Uterine smooth muscle cell (primary cell): ENCODE results near the gene TDRD9. TPM values are rescaled to one million over a fixed set of nuclear protein-coding genes. Genes with fewer than 3 reads are reported as not detected.

ENCODE experiments used
- total RNA-seq: library from RNA; depleted of rRNA; stranded (reverse); fragments of >200 nt; gene quantifications from 2 replicates; pipeline ENCODE4 v1.2.3, GENCODE V29; 2014

TDRD9 gene, protein sequence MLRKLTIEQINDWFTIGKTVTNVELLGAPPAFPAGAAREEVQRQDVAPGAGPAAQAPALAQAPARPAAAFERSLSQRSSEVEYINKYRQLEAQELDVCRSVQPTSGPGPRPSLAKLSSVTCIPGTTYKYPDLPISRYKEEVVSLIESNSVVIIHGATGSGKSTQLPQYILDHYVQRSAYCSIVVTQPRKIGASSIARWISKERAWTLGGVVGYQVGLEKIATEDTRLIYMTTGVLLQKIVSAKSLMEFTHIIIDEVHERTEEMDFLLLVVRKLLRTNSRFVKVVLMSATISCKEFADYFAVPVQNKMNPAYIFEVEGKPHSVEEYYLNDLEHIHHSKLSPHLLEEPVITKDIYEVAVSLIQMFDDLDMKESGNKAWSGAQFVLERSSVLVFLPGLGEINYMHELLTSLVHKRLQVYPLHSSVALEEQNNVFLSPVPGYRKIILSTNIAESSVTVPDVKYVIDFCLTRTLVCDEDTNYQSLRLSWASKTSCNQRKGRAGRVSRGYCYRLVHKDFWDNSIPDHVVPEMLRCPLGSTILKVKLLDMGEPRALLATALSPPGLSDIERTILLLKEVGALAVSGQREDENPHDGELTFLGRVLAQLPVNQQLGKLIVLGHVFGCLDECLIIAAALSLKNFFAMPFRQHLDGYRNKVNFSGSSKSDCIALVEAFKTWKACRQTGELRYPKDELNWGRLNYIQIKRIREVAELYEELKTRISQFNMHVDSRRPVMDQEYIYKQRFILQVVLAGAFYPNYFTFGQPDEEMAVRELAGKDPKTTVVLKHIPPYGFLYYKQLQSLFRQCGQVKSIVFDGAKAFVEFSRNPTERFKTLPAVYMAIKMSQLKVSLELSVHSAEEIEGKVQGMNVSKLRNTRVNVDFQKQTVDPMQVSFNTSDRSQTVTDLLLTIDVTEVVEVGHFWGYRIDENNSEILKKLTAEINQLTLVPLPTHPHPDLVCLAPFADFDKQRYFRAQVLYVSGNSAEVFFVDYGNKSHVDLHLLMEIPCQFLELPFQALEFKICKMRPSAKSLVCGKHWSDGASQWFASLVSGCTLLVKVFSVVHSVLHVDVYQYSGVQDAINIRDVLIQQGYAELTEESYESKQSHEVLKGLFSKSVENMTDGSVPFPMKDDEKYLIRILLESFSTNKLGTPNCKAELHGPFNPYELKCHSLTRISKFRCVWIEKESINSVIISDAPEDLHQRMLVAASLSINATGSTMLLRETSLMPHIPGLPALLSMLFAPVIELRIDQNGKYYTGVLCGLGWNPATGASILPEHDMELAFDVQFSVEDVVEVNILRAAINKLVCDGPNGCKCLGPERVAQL (N-terminal part only)
- total RNA-seq: 0.22 and 2.2 TPM in 2 replicates

DNA sequence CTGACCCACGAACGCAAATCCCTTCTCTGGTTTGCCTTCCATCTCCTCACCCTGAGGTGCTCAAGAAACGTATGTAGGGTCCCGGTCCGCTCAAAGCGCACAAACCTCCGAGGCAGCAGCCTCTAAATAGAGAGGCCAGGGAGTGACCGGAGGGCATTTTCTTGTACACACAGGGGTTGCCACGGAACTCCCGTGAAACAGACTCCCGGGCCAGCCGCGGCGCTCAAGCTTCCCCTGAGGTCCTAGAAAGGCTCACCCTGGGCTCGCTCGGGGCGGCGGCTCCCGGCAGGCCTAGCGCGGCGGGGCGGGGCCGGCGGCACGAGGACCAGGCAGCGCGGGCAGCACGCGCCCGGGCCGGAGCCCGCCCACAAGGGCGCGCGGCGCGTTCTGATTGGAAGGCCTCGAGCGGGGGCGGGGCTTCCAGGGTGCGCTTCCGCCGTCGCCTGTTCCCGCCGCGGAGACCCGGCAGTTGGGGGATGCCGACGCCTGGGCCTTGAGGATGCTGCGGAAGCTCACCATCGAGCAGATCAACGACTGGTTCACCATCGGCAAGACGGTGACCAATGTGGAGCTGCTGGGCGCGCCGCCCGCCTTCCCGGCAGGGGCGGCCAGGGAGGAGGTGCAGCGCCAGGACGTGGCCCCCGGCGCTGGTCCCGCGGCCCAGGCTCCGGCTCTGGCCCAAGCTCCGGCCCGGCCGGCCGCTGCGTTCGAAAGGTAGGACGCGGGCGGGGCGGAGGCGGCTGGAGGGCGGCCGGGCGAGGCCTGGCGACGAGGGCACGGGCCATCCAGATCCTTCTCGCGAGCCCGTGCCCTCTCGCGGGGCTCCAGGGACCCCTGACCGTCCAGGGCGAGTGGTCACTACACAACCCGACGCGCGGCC, at the start of gene TDRD9:
Gene TDRD9, plus strand, starts transcription at position 446 of the 880 bp plus-strand sequence. Its CDS starts 54 bp downstream, at position 500.

DNA sequence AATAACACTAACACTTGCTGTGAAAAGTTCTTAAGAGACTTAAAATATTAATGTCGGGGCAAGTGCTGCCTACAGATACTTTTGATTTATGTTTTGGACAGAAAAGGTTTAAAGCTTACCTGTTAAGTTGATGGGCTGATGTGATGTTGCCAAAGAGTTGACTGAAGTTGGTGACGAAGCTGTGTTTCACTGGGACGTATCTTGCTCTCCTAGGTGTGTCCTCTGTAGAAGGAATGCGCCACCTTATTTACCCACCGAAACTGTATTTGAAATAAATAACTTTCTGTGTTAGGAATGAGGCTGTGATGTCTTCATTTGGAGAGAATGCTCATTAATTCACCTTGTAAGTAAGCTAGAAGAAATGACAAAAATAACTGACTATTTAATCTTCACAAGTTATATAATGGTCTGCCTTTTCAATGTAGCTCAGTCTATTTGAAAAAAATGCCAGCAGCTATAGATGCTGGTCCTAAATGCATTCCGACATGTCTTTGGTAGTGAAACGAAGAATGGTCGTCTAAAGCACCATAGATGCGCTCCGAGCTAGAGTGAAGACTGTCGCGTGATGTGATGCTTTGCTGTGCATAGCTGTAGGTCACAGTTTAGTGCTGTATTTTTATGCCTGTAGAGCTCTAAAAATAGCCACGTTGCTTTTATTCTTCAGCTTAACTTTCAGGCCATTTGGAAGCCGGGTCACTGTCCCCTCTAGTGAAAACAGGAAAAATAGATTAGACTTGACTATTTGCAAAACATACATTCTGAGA, 13.9 kb downstream of the TDRD9 start, which contains the start of gene RD3L:
Gene RD3L, minus strand, starts transcription at position 557 of the 764 bp plus-strand sequence. CDS start 834 bp downstream, outside the sequence.

DNA sequence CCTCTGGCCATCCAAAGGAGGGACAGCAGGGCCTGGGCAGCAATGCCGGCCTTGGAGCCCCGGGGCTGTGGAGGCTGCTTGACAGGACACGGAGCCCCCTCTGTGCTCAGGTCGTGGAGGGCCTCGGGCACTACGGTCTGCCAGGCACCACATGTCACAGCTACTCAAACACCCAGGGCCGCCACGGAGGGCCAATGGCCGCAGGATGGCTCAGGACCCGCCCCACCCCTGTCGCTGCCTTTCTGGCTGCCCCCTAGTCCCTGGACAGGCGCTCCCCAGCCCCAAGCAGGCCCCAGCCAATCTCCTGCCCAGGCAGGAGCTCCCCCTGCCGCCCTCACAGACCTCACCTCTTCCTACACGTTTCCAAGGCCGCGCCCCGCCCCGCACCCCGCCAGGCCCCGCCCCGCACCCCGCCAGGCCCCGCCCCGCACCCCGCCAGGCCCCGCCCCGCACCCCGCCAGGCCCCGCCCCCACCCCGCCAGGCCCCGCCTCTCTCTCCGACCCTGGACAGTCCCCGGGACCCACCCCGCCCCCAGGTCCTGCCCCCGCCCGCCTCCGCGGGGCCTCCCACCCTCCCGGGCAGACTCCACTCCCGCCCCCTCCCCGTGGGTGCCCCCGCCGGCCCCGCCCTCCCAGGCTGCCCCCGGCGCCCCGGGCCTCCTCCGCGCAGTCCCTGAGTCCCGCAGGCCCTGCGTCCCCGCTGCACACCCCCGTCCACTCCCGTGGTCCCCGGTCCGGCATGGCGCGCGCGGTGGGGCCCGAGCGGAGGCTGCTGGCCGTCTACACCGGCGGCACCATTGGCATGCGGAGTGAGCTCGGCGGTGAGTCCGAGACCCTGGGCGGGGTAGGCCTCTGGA, 157.0 kb downstream of the TDRD9 start, which contains the start of gene ASPG:
Gene ASPG, plus strand, starts transcription at position 669 of the 857 bp plus-strand sequence. Its CDS starts 71 bp downstream, at position 740.

Other genes with a start within 250 kb of the TDRD9 start
- 9.7 and 27.7 TPM in 2 replicates for gene XRCC3, start 213.0 kb upstream of the TDRD9 start, total RNA-seq
- gene ZFYVE21, start 212.6 kb upstream of the TDRD9 start, total RNA-seq: 54.9 and 76.5 TPM in 2 replicates
- 3.4 and 5.8 TPM in 2 replicates for gene PPP1R13B, start 80.9 kb upstream of the TDRD9 start, total RNA-seq
- not detected in 2 replicates for gene RD3L, start 14.1 kb downstream of the TDRD9 start, total RNA-seq
- under 0.01 TPM in 1 of 2 replicates, not detected in the other for gene ASPG, start 157.2 kb downstream of the TDRD9 start, total RNA-seq
- 1.3 and 1.5 TPM in 2 replicates for gene KIF26A, start 210.1 kb downstream of the TDRD9 start, total RNA-seq